CD4-positive, alpha-beta T cell treated with Interleukin-17A for 1 hour (primary cell): ENCODE measurements around the gene TNC.

Experiments used
- DNase-seq: peaks from one replicate; pipeline ENCODE4 v3.0.0-alpha.2; 2020

TNC gene

GRCh38 chr9:115098226-115098965 is 19.6 kb downstream of the TNC start:
- no peak for DNase-seq

GRCh38 chr9:115093520-115093919 is 24.4 kb downstream of the TNC start:
- DNase-seq = no peak

GRCh38 chr9:115090486-115090885 is 27.5 kb downstream of the TNC start:
- DNase-seq = no peak

GRCh38 chr9:115088860-115089259 is 29.1 kb downstream of the TNC start:
- DNase-seq = no peak

- DNase-seq = no peak
Observed at GRCh38 chr9:115086886-115087285, 31.1 kb downstream of the TNC start.

GRCh38 chr9:115086461-115086860 is 31.5 kb downstream of the TNC start:
- DNase-seq = no peak

- no peak for DNase-seq
Observed at GRCh38 chr9:115085773-115086377, 32.1 kb downstream of the TNC start.

GRCh38 chr9:115084709-115085108 is 33.2 kb downstream of the TNC start:
- no peak for DNase-seq

GRCh38 chr9:115084157-115084556 is 33.8 kb downstream of the TNC start:
- DNase-seq = no peak

- DNase-seq = no peak
Observed at GRCh38 chr9:115080242-115080641, 37.7 kb downstream of the TNC start.

- DNase-seq = no peak
Observed at GRCh38 chr9:115079156-115079555, 38.8 kb downstream of the TNC start.

- no peak for DNase-seq
Observed at GRCh38 chr9:115073456-115073855, 44.5 kb downstream of the TNC start.

- DNase-seq = no peak
Observed at GRCh38 chr9:115071176-115071575, 46.8 kb downstream of the TNC start.

GRCh38 chr9:115069771-115070170 is 48.2 kb downstream of the TNC start:
- no peak for DNase-seq

GRCh38 chr9:115069302-115069701 is 48.7 kb downstream of the TNC start:
- no peak for DNase-seq

- DNase-seq = no peak
Observed at GRCh38 chr9:115068031-115068430, 49.9 kb downstream of the TNC start.

- no peak for DNase-seq
Observed at GRCh38 chr9:115063058-115063845, 54.7 kb downstream of the TNC start.

GRCh38 chr9:115058684-115059315 is 59.2 kb downstream of the TNC start:
- no peak for DNase-seq

- DNase-seq = no peak
Observed at GRCh38 chr9:115058175-115058574, 59.8 kb downstream of the TNC start.

- DNase-seq = no peak
Observed at GRCh38 chr9:115057559-115057958, 60.4 kb downstream of the TNC start.

- DNase-seq = no peak
Observed at GRCh38 chr9:115050002-115050490, 67.9 kb downstream of the TNC start.

- DNase-seq = no peak
Observed at GRCh38 chr9:115046824-115047223, 71.1 kb downstream of the TNC start.

GRCh38 chr9:115046199-115046598 is 71.8 kb downstream of the TNC start:
- DNase-seq = no peak
